ENCODE data around the gene DDX51.

DDX51 gene

DNA sequence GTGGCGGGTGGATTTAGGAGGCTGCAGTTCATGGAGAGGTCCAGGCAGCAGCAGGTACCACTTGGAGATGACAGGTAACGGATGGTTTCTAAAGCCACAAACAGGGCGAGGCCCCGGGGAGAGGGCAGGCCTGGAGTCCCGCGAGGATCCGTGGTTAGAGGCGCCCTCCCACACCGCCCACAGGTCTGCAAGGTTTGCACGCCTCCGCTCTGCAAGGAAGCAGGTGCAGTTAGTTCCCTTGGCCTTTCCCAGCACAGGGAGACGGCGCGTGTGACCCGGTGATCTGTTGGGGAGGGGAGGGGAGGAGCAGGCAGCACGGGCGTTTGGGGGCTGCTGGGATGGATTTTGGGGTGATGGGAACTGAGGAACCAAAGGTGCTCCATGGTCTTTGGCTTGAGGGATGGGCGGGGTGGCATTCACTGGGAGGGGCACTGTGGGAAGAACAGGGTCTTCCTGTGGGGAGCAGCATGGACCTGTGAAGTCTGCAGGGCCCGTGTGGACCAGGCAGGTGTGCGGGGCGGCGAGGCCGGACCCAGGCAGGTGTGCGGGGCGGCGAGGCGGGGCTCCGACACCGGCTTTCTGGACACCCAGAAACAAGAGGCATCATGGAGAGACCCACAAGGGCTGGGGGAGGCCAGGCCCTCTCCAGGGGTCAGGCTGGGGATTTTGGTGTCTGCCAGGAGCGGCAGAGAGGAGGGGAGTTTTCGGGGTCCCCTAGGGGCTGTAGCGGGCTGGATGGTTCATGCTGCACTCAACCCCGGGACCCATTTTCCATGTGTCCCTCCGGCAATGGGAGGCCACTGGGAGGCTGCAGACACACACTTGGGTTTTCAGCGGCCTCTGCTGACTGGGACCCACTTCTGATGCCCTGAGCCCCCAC is 29.3 kb upstream of the DDX51 start:
- H3K9me3 ChIP-seq = no peaks in the 10 kb centered on the region
- H3K27me3 ChIP-seq = peaks cover 91% of the 10 kb centered on the region
- no peak overlapping the region for H3K4me3 ChIP-seq (ENCODE audit: low read depth, low read length)
- no peaks in the 10 kb centered on the region for H3K36me3 ChIP-seq
- TF ChIP-seq, protein P1, sequence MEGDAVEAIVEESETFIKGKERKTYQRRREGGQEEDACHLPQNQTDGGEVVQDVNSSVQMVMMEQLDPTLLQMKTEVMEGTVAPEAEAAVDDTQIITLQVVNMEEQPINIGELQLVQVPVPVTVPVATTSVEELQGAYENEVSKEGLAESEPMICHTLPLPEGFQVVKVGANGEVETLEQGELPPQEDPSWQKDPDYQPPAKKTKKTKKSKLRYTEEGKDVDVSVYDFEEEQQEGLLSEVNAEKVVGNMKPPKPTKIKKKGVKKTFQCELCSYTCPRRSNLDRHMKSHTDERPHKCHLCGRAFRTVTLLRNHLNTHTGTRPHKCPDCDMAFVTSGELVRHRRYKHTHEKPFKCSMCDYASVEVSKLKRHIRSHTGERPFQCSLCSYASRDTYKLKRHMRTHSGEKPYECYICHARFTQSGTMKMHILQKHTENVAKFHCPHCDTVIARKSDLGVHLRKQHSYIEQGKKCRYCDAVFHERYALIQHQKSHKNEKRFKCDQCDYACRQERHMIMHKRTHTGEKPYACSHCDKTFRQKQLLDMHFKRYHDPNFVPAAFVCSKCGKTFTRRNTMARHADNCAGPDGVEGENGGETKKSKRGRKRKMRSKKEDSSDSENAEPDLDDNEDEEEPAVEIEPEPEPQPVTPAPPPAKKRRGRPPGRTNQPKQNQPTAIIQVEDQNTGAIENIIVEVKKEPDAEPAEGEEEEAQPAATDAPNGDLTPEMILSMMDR (IDR thresholded peaks at IDR 0.05; ENCODE audit: low read depth, low read length) = no peak
- DNase-seq = no peak
- no peaks in the 10 kb centered on the region for H3K4me1 ChIP-seq

DNA sequence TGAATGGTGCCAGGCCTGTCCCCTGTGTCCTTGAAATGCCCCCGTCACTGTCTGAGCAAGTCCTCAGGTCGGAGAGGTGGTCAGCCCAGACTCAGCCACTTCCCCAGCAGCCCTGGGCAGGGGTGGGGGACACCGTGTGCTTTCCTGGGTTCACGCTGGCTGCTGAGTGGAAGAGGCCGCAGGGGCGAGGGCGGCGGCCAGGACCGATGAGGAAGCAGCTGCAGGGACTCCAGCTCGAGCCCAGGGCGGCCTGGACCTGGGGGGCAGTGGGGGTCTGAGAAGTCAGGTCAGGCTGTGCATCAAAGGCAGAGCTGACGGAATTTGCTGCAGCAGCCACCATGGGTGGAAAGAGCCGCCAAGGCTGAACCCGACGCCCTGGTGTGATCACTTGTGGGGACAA is 28.5 kb upstream of the DDX51 start:
- H3K4me1 ChIP-seq = no peaks in the 10 kb centered on the region
- TF ChIP-seq, protein P1 (IDR thresholded peaks at IDR 0.05; ENCODE audit: low read depth, low read length) = no peak
- H3K4me3 ChIP-seq (ENCODE audit: low read depth, low read length) = no peak overlapping the region
- no peaks in the 10 kb centered on the region for H3K36me3 ChIP-seq
- H3K9me3 ChIP-seq = no peaks in the 10 kb centered on the region
- DNase-seq = no peak
- peaks cover 87% of the 10 kb centered on the region for H3K27me3 ChIP-seq

DNA sequence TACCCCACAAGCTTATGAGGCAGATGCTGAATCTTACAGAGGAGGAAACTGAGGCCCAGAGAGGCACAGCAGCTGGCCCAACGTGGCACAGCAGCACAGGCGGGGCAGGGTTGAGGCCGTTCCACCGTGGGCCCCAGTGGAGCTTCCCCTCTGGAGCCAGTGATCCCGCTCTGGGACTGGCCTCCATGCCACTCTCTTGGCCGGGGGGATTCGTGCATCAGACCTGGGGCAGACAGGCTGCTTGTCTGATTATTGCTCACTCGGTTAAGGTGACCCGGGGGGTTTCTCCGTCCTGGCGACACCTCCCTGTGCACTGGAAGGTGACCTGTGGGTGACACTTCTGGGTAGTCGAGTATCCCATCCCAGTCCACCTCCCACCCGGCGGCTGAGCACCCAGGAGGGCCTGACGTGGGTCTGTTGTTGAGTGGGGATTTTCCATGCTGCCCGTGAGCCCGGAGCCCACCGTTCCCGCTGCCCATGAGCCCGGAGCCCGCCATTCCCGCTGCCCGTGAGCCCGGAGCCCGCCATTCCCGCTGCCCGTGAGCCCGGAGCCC is 27.9 kb upstream of the DDX51 start:
- H3K4me1 ChIP-seq = no peaks in the 10 kb centered on the region
- H3K9me3 ChIP-seq = no peaks in the 10 kb centered on the region
- DNase-seq = no peak
- TF ChIP-seq, protein P1 (IDR thresholded peaks at IDR 0.05; ENCODE audit: low read depth, low read length) = no peak
- no peaks in the 10 kb centered on the region for H3K36me3 ChIP-seq
- H3K4me3 ChIP-seq (ENCODE audit: low read depth, low read length) = no peak overlapping the region
- H3K27me3 ChIP-seq = peaks cover 83% of the 10 kb centered on the region

DNA sequence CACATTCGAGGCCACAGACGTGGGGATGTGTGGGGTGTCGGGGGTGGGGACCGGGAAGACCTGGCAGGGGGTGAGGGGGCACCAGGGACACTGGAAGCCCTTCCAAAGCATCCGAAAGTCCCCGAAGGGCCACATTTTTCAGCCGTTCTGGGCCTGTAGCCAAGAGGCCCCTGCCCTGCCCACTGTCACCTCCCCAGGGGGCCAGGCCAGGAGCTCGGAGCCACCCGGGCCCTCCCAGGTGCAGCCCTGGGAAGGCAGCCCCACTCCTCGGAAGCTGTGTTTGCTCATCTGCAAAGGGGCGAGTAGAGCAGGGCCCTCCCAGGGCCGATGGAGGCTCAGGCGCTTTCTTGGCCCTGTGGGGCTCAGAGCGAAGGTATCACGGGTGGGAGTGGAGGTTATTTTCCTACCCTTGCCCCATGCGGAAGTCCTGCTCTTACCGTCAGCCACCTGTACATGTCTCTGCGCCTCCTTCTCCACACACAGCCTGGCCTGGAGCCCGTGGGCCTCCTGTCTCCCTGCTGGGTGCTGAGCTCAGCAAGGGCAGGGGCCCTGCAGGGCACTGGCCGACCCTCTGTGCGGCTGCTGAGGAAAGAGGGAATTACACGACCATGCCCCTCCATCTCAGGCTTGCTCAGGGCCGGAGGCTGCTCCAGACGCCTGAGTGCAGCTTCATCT is 27.3 kb upstream of the DDX51 start:
- Histone ChIP-seq H3K36me3 (no peaks in the 10 kb centered on the region), H3K4me1 (no peaks in the 10 kb centered on the region), H3K9me3 (no peaks in the 10 kb centered on the region), H3K27me3 (peaks cover 77% of the 10 kb centered on the region), H3K4me3 (ENCODE audit: low read depth, low read length) (no peak overlapping the region)
- TF ChIP-seq, protein P1 (IDR thresholded peaks at IDR 0.05; ENCODE audit: low read depth, low read length) = no peak
- no peak for DNase-seq

DNA sequence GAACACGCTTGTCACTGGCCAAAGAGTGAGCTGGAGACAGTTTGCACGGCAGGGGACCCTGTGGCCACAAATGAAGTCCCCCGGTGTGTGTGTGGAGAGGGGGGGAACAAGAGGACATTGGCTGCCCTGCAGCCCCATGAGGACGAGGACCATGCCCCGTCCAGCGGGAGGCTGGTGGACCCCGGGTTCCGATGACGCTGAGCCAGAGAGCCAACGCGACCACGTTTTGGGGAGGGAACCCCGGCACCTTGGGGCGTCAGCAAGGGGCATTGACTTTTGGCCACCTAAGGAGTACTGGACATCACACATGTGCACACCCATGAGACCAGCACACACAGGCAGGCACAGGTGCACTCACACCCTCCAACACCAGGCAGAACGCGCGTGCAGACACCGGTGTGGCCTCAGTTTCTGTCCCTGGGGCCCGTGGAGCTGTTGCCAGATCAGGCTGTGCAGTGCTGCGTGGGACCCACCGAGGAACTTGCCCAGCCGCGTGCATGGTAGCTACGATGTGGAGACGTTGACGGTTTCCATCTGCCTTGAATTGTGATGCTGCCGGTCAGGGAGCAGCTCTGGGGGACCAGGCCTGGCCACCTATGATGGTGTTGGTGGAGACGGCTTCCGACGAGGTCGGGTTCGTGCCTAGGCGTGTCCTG is 26.6 kb upstream of the DDX51 start:
- Histone ChIP-seq H3K27me3 (peaks cover 71% of the 10 kb centered on the region), H3K4me1 (no peaks in the 10 kb centered on the region), H3K4me3 (ENCODE audit: low read depth, low read length) (no peak overlapping the region), H3K9me3 (no peaks in the 10 kb centered on the region), H3K36me3 (no peaks in the 10 kb centered on the region)
- TF ChIP-seq, protein P1 (IDR thresholded peaks at IDR 0.05; ENCODE audit: low read depth, low read length) = no peak
- peak; percentile 12 for DNase-seq

Data from BE2C (cell line).